Hepatocyte (in vitro differentiated cells): ENCODE measurements around the gene OR2A2.
"Not testable (repeated sequence)": the region's sequence is repeated elsewhere in the genome, so short reads cannot be mapped to it uniquely, and the experiment has no call there.

ENCODE experiments used
- CTCF ChIP-seq: fragments of 200-600 bp; sonication (generic); IDR thresholded peaks from 2 replicates; pipeline ENCODE4 v1.5.1; 2016; ENCODE audit warnings: antibody characterized with exemption, mild to moderate bottlenecking; ENCODE audit not compliant: poor library complexity
- EZH2 ChIP-seq: fragments of 200-600 bp; sonication (generic); IDR thresholded peaks from 2 replicates; pipeline ENCODE4 v1.6.1; 2016; ENCODE audit warnings: antibody characterized with exemption, mild to moderate bottlenecking, borderline replicate concordance
- EZH2phosphoT487 ChIP-seq: fragments of 200-600 bp; sonication (generic); IDR thresholded peaks from one replicate; pipeline ENCODE4 v1.6.1; 2018; ENCODE audit warnings: antibody characterized with exemption, mild to moderate bottlenecking, low read depth, moderate library complexity; ENCODE audit not compliant: unreplicated experiment, severe bottlenecking

DNA sequence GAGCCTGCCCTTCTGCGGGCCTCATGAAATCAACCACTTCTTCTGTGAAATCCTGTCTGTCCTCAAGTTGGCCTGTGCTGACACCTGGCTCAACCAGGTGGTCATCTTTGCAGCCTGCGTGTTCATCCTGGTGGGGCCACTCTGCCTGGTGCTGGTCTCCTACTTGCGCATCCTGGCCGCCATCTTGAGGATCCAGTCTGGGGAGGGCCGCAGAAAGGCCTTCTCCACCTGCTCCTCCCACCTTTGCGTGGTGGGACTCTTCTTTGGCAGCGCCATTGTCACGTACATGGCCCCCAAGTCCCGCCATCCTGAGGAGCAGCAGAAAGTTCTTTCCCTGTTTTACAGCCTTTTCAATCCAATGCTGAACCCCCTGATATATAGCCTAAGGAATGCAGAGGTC lies 20.2 kb downstream of the OR2A2 start:
- TF ChIP-seq CTCF, EZH2, EZH2phosphoT487: not testable (repeated sequence)
